Spleen (tissue), 7 donors: Measurements from ENCODE around the gene UTP25.

Experiments
- POLR2A ChIP-seq, 3 donors: fragments of 450-650 bp; IDR thresholded peaks; one replicate each; pipeline ENCODE4 v1.5.1; 2017; ENCODE audit warnings: antibody characterized with exemption in 3 of 3, mild to moderate bottlenecking in 1 of 3
- POLR2AphosphoS5 ChIP-seq, 3 donors: sonication (generic); formaldehyde crosslinking; IDR thresholded peaks; one replicate each; pipeline ENCODE4 v1.5.1; 2017; ENCODE audit warnings: antibody characterized with exemption in 3 of 3
- TF ChIP-seq, protein P1 (sequence below), 11 experiments: fragments of 200-600 bp in 7 of 11; fragments of 450-650 bp in 4 of 11; sonication (generic) in 4 of 11; IDR thresholded peaks in 8 of 11; conservative IDR thresholded peaks in 3 of 11; 1 replicate in 7 of 11; 2 replicates in 4 of 11; pipeline versions ENCODE4 v1.4.0 to v1.8.0; 2016 to 2021; ENCODE audit warnings: antibody characterized with exemption in 11 of 11, inconsistent platforms in 4 of 11, mild to moderate bottlenecking in 1 of 11
- donor health status: DM: no; HTN: no; CAD: no; lungs with moderate emphysema.
- donor health status: DM: no; HTN: no; CAD: no.
- donor health status: DM: no; HTN: no; CAD: no.

DNA sequence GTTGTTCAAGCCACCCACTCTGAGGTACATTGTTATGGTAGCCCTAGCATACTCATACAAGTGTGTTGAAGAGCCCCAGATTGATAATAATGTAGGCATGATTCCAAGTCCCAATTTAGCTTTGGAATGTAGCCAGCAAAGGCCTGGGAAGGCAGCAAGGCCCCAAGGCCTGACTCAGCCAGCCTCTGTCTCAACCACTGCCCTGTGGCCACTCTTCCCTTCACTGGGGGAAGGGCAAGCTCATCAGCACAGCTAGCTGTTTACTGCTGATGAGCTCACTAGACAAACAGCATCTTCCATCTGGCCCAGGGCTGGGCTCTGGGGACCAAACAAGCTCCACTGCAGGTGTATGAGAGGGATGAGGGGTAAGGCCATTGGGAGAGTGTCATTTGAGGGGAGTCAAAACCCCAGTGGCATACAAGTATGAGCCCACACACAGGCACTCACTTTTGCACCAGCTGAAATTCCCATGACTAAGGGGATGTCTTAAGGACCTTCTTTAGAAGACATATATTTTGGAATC, 19.7 kb upstream of the UTP25 start:
- TF ChIP-seq, protein P1, sequence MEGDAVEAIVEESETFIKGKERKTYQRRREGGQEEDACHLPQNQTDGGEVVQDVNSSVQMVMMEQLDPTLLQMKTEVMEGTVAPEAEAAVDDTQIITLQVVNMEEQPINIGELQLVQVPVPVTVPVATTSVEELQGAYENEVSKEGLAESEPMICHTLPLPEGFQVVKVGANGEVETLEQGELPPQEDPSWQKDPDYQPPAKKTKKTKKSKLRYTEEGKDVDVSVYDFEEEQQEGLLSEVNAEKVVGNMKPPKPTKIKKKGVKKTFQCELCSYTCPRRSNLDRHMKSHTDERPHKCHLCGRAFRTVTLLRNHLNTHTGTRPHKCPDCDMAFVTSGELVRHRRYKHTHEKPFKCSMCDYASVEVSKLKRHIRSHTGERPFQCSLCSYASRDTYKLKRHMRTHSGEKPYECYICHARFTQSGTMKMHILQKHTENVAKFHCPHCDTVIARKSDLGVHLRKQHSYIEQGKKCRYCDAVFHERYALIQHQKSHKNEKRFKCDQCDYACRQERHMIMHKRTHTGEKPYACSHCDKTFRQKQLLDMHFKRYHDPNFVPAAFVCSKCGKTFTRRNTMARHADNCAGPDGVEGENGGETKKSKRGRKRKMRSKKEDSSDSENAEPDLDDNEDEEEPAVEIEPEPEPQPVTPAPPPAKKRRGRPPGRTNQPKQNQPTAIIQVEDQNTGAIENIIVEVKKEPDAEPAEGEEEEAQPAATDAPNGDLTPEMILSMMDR (IDR thresholded peaks at IDR 0.05 in 8 of 11, conservative IDR thresholded peaks at IDR 0.05 in 3 of 11): no peak
- TF ChIP-seq POLR2AphosphoS5 (IDR thresholded peaks at IDR 0.05): no peak
- no peak for TF ChIP-seq POLR2A (IDR thresholded peaks at IDR 0.05)
